Liver (tissue), 9 donors: ENCODE measurements around the gene ZNF536. TPM values are rescaled to one million over a fixed set of nuclear protein-coding genes. Genes with fewer than 3 reads are reported as not detected.

Experiments
- DNase-seq: peaks from one replicate; pipeline ENCODE4 v3.0.0-alpha.2; 2017; ENCODE audit warnings: low spot score
- H3K27ac ChIP-seq, 2 donors: one replicate each; pipeline ENCODE4 v1.7.0; 2013; ENCODE audit warnings: inconsistent platforms in 2 of 2, low read length in 2 of 2, control low read depth in 1 of 2, low read depth in 1 of 2, mild to moderate bottlenecking in 1 of 2
- H3K27me3 ChIP-seq, 4 donors: one replicate each; pipeline versions ENCODE4 v1.6.1 to v1.7.0; 2013; ENCODE audit warnings: low read length in 3 of 4, inconsistent platforms in 1 of 4, mild to moderate bottlenecking in 1 of 4, moderate library complexity in 1 of 4; ENCODE audit not compliant: control insufficient read depth in 4 of 4, insufficient read depth in 4 of 4
- H3K36me3 ChIP-seq, 4 donors: one replicate each; pipeline versions ENCODE4 v1.6.1 to v1.7.0; 2013; ENCODE audit warnings: low read length in 3 of 4, mild to moderate bottlenecking in 3 of 4, low read depth in 1 of 4, moderate library complexity in 1 of 4; ENCODE audit not compliant: control insufficient read depth in 4 of 4, insufficient read depth in 3 of 4
- H3K4me1 ChIP-seq, 4 donors: one replicate each; pipeline versions ENCODE4 v1.6.1 to v1.7.0; 2013; ENCODE audit warnings: low read length in 3 of 4, mild to moderate bottlenecking in 3 of 4, moderate library complexity in 1 of 4; ENCODE audit not compliant: control insufficient read depth in 4 of 4, insufficient read depth in 4 of 4
- H3K4me3 ChIP-seq, 3 donors: one replicate each; pipeline versions ENCODE4 v1.6.1 to v1.7.0; 2013; ENCODE audit warnings: low read length in 3 of 3, control low read depth in 1 of 3, low read depth in 1 of 3, mild to moderate bottlenecking in 1 of 3
- H3K9ac ChIP-seq, 2 donors: one replicate each; pipeline ENCODE4 v1.7.0; 2013; ENCODE audit warnings: low read length in 2 of 2, mild to moderate bottlenecking in 2 of 2, moderate library complexity in 2 of 2, control low read depth in 1 of 2, low read depth in 1 of 2
- H3K9me3 ChIP-seq, 4 donors: one replicate each; pipeline versions ENCODE4 v1.6.1 to v1.7.0; 2013; ENCODE audit warnings: low read length in 3 of 4; ENCODE audit not compliant: control insufficient read depth in 4 of 4
- CTCF ChIP-seq: fragments of 150-350 bp; IDR thresholded peaks from 2 replicates; pipeline ENCODE4 v1.5.1; 2017; ENCODE audit warnings: improper control_type of control experiment, low read depth, low read length; ENCODE audit not compliant: missing input control
- EGR1 ChIP-seq, 2 donors: IDR thresholded peaks; 2 replicates each; pipeline ENCODE4 v1.6.1; 2016 to 2018; ENCODE audit warnings: antibody characterized with exemption in 2 of 2, low read depth in 2 of 2
- FOXA1 ChIP-seq: IDR thresholded peaks from 2 replicates; pipeline ENCODE4 v1.6.1; 2016; ENCODE audit warnings: antibody characterized with exemption
- FOXA2 ChIP-seq: IDR thresholded peaks from 2 replicates; pipeline ENCODE4 v1.6.1; 2016; ENCODE audit warnings: antibody characterized with exemption
- GABPA ChIP-seq, 2 donors: IDR thresholded peaks in 1 of 2; conservative IDR thresholded peaks in 1 of 2; 2 replicates each; pipeline ENCODE4 v1.6.1; 2016; ENCODE audit warnings: antibody characterized with exemption in 2 of 2, mild to moderate bottlenecking in 1 of 2, moderate library complexity in 1 of 2
- HNF4A ChIP-seq, 2 donors: conservative IDR thresholded peaks; 2 replicates each; pipeline ENCODE4 v1.6.1; 2016; ENCODE audit warnings: antibody characterized with exemption in 2 of 2, mild to moderate bottlenecking in 2 of 2
- YY1 ChIP-seq: IDR thresholded peaks from 2 replicates; pipeline ENCODE4 v1.6.1; 2016; ENCODE audit warnings: antibody characterized with exemption, mild to moderate bottlenecking
- WGBS: extraction: QIAGEN DNeasy Blood & Tissue Kit; methylation state at CpG from one replicate; pipeline ENCODE4 v1.1.7; 2013; 5-methylcytosine and 5-hydroxymethylcytosine counted together
- polyA plus RNA-seq, 2 donors: library from polyadenylated mRNA; stranded (reverse) in 1 of 2; unstranded in 1 of 2; fragments of 200-250 nt in 1 of 2; fragments of >200 nt in 1 of 2; fragmentation: Nextera tagmentation in 1 of 2; extraction: Ambion mirVana in 1 of 2; gene quantifications; one replicate each; pipeline versions ENCODE4 v1.2.1 to v1.2.3, GENCODE V29; 2013 to 2015
- total RNA-seq, 2 donors: library from RNA; depleted of rRNA; stranded (reverse); fragments of >200 nt; gene quantifications; one replicate each; pipeline ENCODE4 v1.2.3, GENCODE V29; 2014
- TF ChIP-seq, protein P1 (sequence below): IDR thresholded peaks from 2 replicates; pipeline ENCODE4 v1.6.1; 2016; ENCODE audit warnings: antibody characterized with exemption, mild to moderate bottlenecking
- donor health status: healthy.
- donor health status: healthy.
- donor health status: healthy.
- donor health status: healthy.
- donor health status: healthy.

The ZNF536 gene
- total and polyA plus RNA-seq, 4 donors = 0.02 to 0.17 (median 0.08) TPM

GRCh38 chr19:30423481-30423880 is 51.3 kb downstream of the ZNF536 start:
- TF ChIP-seq FOXA1 = no peak
- no peak for TF ChIP-seq FOXA2
- Histone ChIP-seq H3K9me3 (no peaks in the 10 kb centered on the region), H3K27me3 (peaks cover 0 to 7% (median 0%) of the 10 kb centered on the region in 4 donors), H3K4me1 (no peaks in the 10 kb centered on the region), H3K27ac (no peak overlapping the region), H3K36me3 (no peaks in the 10 kb centered on the region), H3K4me3 (no peak overlapping the region), H3K9ac (no peak overlapping the region)
- DNase-seq = no peak
- WGBS = 72% methylated on average over 11 of the region's 11 CpGs

GRCh38 chr19:30425885-30426838 is 54.0 kb downstream of the ZNF536 start:
- Histone ChIP-seq H3K27ac (no peak overlapping the region), H3K9ac (no peak overlapping the region), H3K36me3 (no peaks in the 10 kb centered on the region), H3K4me3 (no peak overlapping the region), H3K4me1 (no peaks in the 10 kb centered on the region), H3K27me3 (no peaks in the 10 kb centered on the region), H3K9me3 (no peaks in the 10 kb centered on the region)
- TF ChIP-seq HNF4A (conservative IDR thresholded peaks at IDR 0.05) (no peak), FOXA1 (no peak), EGR1 (IDR thresholded peaks at IDR 0.05; ENCODE audit: low read depth in 2 of 2) (no peak)
- TF ChIP-seq, protein P1, sequence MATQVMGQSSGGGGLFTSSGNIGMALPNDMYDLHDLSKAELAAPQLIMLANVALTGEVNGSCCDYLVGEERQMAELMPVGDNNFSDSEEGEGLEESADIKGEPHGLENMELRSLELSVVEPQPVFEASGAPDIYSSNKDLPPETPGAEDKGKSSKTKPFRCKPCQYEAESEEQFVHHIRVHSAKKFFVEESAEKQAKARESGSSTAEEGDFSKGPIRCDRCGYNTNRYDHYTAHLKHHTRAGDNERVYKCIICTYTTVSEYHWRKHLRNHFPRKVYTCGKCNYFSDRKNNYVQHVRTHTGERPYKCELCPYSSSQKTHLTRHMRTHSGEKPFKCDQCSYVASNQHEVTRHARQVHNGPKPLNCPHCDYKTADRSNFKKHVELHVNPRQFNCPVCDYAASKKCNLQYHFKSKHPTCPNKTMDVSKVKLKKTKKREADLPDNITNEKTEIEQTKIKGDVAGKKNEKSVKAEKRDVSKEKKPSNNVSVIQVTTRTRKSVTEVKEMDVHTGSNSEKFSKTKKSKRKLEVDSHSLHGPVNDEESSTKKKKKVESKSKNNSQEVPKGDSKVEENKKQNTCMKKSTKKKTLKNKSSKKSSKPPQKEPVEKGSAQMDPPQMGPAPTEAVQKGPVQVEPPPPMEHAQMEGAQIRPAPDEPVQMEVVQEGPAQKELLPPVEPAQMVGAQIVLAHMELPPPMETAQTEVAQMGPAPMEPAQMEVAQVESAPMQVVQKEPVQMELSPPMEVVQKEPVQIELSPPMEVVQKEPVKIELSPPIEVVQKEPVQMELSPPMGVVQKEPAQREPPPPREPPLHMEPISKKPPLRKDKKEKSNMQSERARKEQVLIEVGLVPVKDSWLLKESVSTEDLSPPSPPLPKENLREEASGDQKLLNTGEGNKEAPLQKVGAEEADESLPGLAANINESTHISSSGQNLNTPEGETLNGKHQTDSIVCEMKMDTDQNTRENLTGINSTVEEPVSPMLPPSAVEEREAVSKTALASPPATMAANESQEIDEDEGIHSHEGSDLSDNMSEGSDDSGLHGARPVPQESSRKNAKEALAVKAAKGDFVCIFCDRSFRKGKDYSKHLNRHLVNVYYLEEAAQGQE = no peak
- no peak for DNase-seq
- 71% methylated on average over 9 of the region's 9 CpGs for WGBS

- Histone ChIP-seq H3K27me3 (no peaks in the 10 kb centered on the region), H3K4me3 (no peak overlapping the region), H3K4me1 (no peaks in the 10 kb centered on the region), H3K36me3 (no peaks in the 10 kb centered on the region), H3K9me3 (no peaks in the 10 kb centered on the region), H3K27ac (no peak overlapping the region), H3K9ac (no peak overlapping the region)
- no peak for DNase-seq
- TF ChIP-seq CTCF (no peak), YY1 (no peak), GABPA (IDR thresholded peaks at IDR 0.05 in 1 of 2, conservative IDR thresholded peaks at IDR 0.05 in 1 of 2) (no peak)
These were observed 54.7 kb downstream of the ZNF536 start for GRCh38 chr19:30426864-30427263.
